Osteoblast (primary cell): ENCODE data around the gene SNAPC4. TPM values are rescaled to one million over a fixed set of nuclear protein-coding genes. Genes with fewer than 3 reads are reported as not detected.
A peak's percentile ranks its signal among the peaks of the same experiment; 100 is the strongest.

Experiments
- DNase-seq: peaks from one replicate; pipeline ENCODE4 v3.0.0; 2011; ENCODE audit warnings: low spot score, mixed read lengths; ENCODE audit not compliant: insufficient read length; ENCODE audit errors: missing footprints
- H2AFZ ChIP-seq: 2 replicates; pipeline ENCODE4 v1.6.0; 2011; ENCODE audit warnings: mild to moderate bottlenecking, low read length
- H3K27ac ChIP-seq: 2 replicates; pipeline ENCODE4 v1.5.1; 2011; ENCODE audit warnings: mild to moderate bottlenecking, low read depth, low read length, moderate library complexity
- H3K27me3 ChIP-seq: 2 replicates; pipeline ENCODE4 v1.6.0; 2012; ENCODE audit warnings: mild to moderate bottlenecking, control low read depth, inconsistent platforms, low read length, moderate library complexity; ENCODE audit not compliant: insufficient read depth
- H3K36me3 ChIP-seq: 2 replicates; pipeline ENCODE4 v1.5.1; 2011; ENCODE audit warnings: mild to moderate bottlenecking, low read length, control low read depth, moderate library complexity; ENCODE audit not compliant: insufficient read depth
- H3K4me1 ChIP-seq: 2 replicates; pipeline ENCODE4 v1.5.1; 2011; ENCODE audit warnings: mild to moderate bottlenecking, low read length, control low read depth, moderate library complexity; ENCODE audit not compliant: insufficient read depth
- H3K4me2 ChIP-seq: 2 replicates; pipeline ENCODE4 v1.6.0; 2011; ENCODE audit warnings: mild to moderate bottlenecking, low read length; ENCODE audit not compliant: insufficient read depth
- H3K4me3 ChIP-seq: fragments of 200-600 bp; sonication (generic); 3 replicates; pipeline ENCODE4 v1.5.1; 2012; ENCODE audit warnings: mild to moderate bottlenecking, low read length, inconsistent platforms; ENCODE audit not compliant: insufficient read depth
- H3K79me2 ChIP-seq: 2 replicates; pipeline ENCODE4 v1.6.0; 2012; ENCODE audit warnings: mild to moderate bottlenecking, low read length, control low read depth, inconsistent platforms; ENCODE audit not compliant: insufficient read depth
- H3K9me3 ChIP-seq: 2 replicates; pipeline ENCODE4 v1.5.1; 2011; ENCODE audit warnings: low read depth, low read length, control low read depth
- H4K20me1 ChIP-seq: 2 replicates; pipeline ENCODE4 v1.6.0; 2012; ENCODE audit warnings: mild to moderate bottlenecking, low read length, control low read depth; ENCODE audit not compliant: insufficient read depth
- total RNA-seq: library from RNA; depleted of rRNA; stranded (reverse); fragments of >200 nt; gene quantifications from 2 replicates; pipeline ENCODE4 v1.2.3, GENCODE V29; 2012
- TF ChIP-seq, protein P1 (sequence below): IDR thresholded peaks from 2 replicates; pipeline ENCODE4 v1.5.1; 2011; ENCODE audit warnings: mild to moderate bottlenecking, low read depth, low read length, moderate library complexity; ENCODE audit errors: extremely low read depth

SNAPC4 gene
- total RNA-seq, 1 donor, result 9.0 TPM

DNA sequence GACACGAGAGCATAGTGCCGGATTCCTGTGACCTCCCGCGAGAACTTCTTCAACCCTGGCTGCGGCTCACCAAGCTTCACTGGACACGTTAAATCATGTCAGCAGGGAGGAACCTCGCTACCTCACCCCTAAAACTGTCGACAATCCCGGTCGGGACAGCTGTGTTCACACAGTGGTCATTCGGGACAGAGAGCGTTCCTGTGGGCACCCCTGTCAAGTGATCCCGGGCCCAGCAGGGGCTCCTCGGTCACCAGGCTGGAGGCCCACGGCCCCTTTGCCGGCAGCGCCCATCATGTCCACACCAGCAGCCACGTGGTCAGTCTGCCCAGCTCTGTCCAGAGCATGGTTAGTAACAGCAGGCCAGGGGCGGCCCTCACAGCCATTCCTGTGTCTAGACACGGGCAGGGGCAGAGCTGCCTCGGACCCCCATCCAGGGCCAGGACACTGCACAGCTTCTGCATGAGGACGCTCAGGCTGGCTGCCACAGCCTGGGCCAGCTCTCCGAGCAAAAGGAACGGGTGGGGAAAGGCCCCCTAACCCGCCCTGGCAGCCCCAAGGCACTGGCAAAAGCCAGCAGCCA, 36.2 kb upstream of the SNAPC4 start:
- Histone ChIP-seq H3K27ac (no peak overlapping the region), H3K36me3 (peaks cover 18% of the 10 kb centered on the region), H3K27me3 (no peaks in the 10 kb centered on the region), H3K9me3 (no peaks in the 10 kb centered on the region), H3K4me1 (peaks cover 21% of the 10 kb centered on the region), H3K4me2 (no peak overlapping the region), H3K4me3 (no peak overlapping the region), H4K20me1 (peaks cover 52% of the 10 kb centered on the region), H3K79me2 (peaks cover 59% of the 10 kb centered on the region), H2AFZ (no peak overlapping the region)
- TF ChIP-seq, protein P1, sequence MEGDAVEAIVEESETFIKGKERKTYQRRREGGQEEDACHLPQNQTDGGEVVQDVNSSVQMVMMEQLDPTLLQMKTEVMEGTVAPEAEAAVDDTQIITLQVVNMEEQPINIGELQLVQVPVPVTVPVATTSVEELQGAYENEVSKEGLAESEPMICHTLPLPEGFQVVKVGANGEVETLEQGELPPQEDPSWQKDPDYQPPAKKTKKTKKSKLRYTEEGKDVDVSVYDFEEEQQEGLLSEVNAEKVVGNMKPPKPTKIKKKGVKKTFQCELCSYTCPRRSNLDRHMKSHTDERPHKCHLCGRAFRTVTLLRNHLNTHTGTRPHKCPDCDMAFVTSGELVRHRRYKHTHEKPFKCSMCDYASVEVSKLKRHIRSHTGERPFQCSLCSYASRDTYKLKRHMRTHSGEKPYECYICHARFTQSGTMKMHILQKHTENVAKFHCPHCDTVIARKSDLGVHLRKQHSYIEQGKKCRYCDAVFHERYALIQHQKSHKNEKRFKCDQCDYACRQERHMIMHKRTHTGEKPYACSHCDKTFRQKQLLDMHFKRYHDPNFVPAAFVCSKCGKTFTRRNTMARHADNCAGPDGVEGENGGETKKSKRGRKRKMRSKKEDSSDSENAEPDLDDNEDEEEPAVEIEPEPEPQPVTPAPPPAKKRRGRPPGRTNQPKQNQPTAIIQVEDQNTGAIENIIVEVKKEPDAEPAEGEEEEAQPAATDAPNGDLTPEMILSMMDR, result no peak
- no peak for DNase-seq

DNA sequence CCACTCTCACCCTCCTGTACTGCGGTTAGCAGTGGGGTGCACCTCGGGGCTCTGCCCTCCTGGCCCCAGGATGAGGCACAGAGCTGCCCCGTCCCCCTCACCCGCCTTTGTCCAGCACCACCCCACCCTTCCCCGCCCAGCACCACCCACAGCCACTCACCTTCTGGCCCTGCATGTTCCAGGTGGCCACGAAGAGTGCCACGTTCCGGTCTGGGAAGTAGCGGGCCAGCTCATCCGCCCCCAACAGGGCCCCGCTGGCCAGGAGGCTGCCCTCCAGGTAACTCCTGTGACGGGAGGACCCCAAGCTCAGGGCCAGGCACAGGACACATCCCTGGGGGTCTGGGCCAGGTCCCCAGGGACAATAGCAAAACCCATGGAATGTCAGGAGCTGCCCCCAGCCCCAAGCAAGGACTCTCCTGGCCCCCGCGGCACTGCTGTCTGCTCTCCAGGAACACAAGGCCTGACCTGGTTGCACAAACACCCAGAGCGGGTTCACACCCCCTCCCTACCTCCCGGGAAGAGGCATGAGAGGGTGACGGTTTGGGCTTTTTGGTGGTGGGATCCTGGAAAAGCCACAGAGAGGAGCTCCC, 34.7 kb upstream of the SNAPC4 start:
- DNase-seq, result no peak
- Histone ChIP-seq H3K9me3 (no peaks in the 10 kb centered on the region), H4K20me1 (peaks cover 38% of the 10 kb centered on the region), H3K36me3 (peaks cover 5% of the 10 kb centered on the region), H3K27ac (no peak overlapping the region), H2AFZ (no peak overlapping the region), H3K79me2 (peaks cover 59% of the 10 kb centered on the region), H3K4me3 (no peak overlapping the region), H3K4me1 (peaks cover 16% of the 10 kb centered on the region), H3K27me3 (no peaks in the 10 kb centered on the region), H3K4me2 (no peak overlapping the region)
- TF ChIP-seq, protein P1, result no peak

GRCh38 chr9:136433849-136434579, 34.0 kb upstream of the SNAPC4 start:
- TF ChIP-seq, protein P1, result no peak
- peak; percentile 88 for DNase-seq
- no peaks in the 10 kb centered on the region for H3K9me3 ChIP-seq
- peaks cover 16% of the 10 kb centered on the region for H3K4me1 ChIP-seq
- no peak overlapping the region for H3K27ac ChIP-seq
- H3K4me3 ChIP-seq, result no peak overlapping the region
- H2AFZ ChIP-seq, result no peak overlapping the region
- H3K36me3 ChIP-seq, result peaks cover 8% of the 10 kb centered on the region
- H3K79me2 ChIP-seq, result peaks cover 53% of the 10 kb centered on the region
- no peak overlapping the region for H3K4me2 ChIP-seq
- H4K20me1 ChIP-seq, result peaks cover 38% of the 10 kb centered on the region
- no peaks in the 10 kb centered on the region for H3K27me3 ChIP-seq
